ENCODE measurements around the gene KRT86.

Gene KRT86

GRCh38 chr12:52233462-52234207 is 40.8 kb upstream of the KRT86 start:
- H3K4me3 ChIP-seq (ENCODE audit: low read depth, low read length) = no peak overlapping the region
- DNase-seq (ENCODE audit: low read depth) = no peak
- no peak for TF ChIP-seq CTCF (IDR thresholded peaks at IDR 0.05; ENCODE audit: insufficient read depth, low read depth, low read length, missing control alignments)

- no peak for DNase-seq (ENCODE audit: low read depth)
- H3K4me3 ChIP-seq (ENCODE audit: low read depth, low read length) = no peak overlapping the region
- TF ChIP-seq CTCF (IDR thresholded peaks at IDR 0.05; ENCODE audit: insufficient read depth, low read depth, low read length, missing control alignments) = no peak
These were observed 40.1 kb upstream of the KRT86 start for GRCh38 chr12:52234223-52234810.

DNA sequence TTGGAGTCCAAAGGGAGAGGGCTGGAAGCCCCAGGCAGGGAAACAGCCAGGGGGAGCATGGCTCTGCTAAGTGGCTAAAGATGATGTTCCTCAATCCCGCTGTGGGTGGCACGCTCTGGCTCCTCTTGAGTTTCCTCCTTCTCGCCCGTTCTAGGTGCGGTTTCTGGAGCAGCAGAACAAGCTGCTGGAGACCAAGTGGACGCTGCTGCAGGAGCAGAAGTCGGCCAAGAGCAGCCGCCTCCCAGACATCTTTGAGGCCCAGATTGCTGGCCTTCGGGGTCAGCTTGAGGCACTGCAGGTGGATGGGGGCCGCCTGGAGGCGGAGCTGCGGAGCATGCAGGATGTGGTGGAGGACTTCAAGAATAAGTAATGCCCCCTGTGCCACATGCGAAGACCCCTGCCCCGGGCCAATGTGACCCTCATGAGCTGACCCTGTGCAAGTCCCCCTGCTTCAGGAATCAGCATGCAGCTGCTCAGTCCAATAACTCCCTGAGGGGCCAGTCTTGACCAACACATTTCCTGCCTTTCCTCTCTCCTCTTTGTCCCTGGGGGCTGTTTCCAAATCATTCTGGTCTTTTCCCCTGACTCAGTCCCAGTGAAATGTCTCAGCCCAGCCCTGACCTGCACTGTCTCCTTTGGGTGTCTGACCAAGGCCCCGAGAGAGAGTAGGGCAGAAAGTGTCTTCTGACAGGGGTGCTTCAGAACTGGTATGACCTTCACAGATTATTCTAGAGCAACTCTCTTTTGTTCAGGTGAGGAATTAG is 39.3 kb upstream of the KRT86 start:
- H3K4me3 ChIP-seq (ENCODE audit: low read depth, low read length) = no peak overlapping the region
- DNase-seq (ENCODE audit: low read depth) = no peak

DNA sequence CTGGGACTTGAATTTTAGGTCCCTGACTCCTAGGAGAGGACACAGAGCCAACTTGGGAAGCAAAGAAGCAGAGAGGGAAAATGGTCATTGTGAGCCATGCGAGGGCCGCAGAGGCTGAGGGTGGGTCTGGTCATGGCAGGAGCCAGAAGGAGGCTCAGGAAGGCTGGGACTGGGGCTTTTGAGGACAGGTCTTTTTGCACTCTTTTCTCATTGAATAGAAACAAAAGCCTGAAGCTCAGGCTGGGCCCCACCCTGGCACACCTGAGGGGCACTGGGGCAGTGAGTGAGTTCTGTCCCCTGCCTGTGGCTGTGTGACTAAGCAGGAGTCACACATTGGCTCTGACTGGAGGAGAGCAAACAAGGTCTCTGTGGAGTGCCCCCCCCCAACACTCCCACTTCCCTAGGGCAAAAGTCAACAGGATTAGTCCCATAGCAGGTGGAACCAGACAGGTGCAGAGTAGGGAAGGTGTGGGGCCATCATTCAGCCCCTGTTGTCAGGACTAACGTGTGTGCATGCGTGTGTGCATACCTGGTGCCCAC is 38.6 kb upstream of the KRT86 start:
- no peak overlapping the region for H3K4me3 ChIP-seq (ENCODE audit: low read depth, low read length)
- DNase-seq (ENCODE audit: low read depth) = no peak
- no peak for TF ChIP-seq CTCF (IDR thresholded peaks at IDR 0.05; ENCODE audit: insufficient read depth, low read depth, low read length, missing control alignments)

More for the DNA sequence above, 39.3 kb upstream of the KRT86 start:
- TF ChIP-seq CTCF (IDR thresholded peaks at IDR 0.05; ENCODE audit: insufficient read depth, low read depth, low read length, missing control alignments) = no peak

DNA sequence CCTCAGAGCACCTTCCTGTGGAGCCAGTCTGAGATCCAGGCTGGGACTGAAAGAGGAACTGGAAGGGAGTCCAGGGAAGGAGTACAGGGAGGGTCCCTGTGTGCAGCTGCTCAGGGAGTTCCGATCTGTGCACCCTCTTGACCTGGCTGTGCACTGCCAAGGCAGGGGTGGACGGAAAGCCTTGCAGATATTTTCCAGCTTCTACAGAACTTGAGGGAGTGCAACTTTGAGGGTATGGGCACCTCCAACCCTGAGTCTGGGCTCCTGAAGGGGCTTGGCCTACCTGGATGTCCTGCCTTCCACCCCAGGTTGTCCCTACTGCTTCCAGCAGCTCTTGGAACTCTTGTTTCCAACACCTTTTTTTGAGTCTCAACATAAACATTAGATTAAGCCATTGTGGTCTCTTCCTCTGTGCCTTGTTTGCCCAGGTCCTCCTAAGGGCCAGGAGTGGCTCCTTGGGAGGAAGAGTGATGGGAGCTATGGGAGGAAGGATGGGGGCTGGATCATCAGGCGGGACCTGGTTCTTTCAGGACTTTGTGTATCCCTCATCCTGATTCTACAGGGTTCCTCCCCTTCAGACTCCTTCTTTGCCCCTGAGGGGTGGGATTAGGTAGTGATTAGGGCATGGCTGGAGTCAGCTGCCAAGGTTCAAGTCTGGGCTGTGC is 37.9 kb upstream of the KRT86 start:
- no peak overlapping the region for H3K4me3 ChIP-seq (ENCODE audit: low read depth, low read length)
- DNase-seq (ENCODE audit: low read depth) = no peak
- TF ChIP-seq CTCF (IDR thresholded peaks at IDR 0.05; ENCODE audit: insufficient read depth, low read depth, low read length, missing control alignments) = no peak

DNA sequence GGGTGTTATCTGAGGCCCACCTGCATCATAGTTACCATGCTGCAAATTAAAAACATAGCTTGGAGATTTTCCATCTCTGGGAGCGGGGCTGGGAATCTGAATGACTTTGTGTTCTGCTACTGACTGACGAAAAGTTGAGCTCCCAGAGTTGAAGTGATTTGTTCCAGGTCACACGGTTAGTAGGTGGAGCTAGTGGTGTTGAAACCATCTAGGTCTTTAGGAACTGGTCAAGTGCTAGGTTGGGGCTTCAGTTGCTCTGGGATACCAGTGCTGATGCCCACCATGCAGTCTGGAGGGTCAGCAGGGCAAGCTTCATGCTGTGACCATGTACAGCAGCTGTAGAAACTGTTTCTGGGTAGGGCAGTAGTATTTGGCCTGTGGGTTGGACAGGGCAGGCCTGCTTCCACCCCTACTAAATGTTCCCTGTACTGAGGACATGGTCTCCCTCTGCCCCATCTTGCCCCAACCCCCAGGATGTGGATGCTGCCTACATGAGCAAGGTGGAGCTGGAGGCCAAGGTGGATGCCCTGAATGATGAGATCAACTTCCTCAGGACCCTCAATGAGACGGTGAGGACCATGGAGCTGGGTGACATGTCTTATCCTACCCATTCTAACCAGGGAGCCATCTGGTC is 36.1 kb upstream of the KRT86 start:
- no peak for DNase-seq (ENCODE audit: low read depth)
- no peak overlapping the region for H3K4me3 ChIP-seq (ENCODE audit: low read depth, low read length)
- TF ChIP-seq CTCF (IDR thresholded peaks at IDR 0.05; ENCODE audit: insufficient read depth, low read depth, low read length, missing control alignments) = no peak
